Activated naive CD8-positive, alpha-beta T cell treated with anti-CD3 and anti-CD28 coated beads for 36 hours (primary cell): Measurements from ENCODE around the gene RB1. TPM values are rescaled to one million over a fixed set of nuclear protein-coding genes. Genes with fewer than 3 reads are reported as not detected.
A peak's percentile ranks its signal among the peaks of the same experiment; 100 is the strongest.

Experiments
- DNase-seq: peaks from one replicate; pipeline ENCODE4 v3.0.0; 2021
- H3K27ac Mint-ChIP-seq: one replicate; pipeline ENCODE4 v1.8.0; 2022; ENCODE audit warnings: mild to moderate bottlenecking, moderate library complexity, mixed read lengths
- H3K27me3 Mint-ChIP-seq: one replicate; pipeline ENCODE4 v1.8.0; 2022; ENCODE audit warnings: mild to moderate bottlenecking, mixed read lengths
- H3K36me3 Mint-ChIP-seq: one replicate; pipeline ENCODE4 v1.8.0; 2021; ENCODE audit warnings: mild to moderate bottlenecking, mixed read lengths
- H3K4me1 Mint-ChIP-seq: one replicate; pipeline ENCODE4 v1.8.0; 2021; ENCODE audit warnings: mixed read lengths
- H3K4me3 Mint-ChIP-seq: one replicate; pipeline ENCODE4 v1.8.0; 2022; ENCODE audit warnings: mild to moderate bottlenecking, moderate library complexity, mixed read lengths
- H3K9me3 Mint-ChIP-seq: one replicate; pipeline ENCODE4 v1.8.0; 2022; ENCODE audit warnings: mixed read lengths
- total RNA-seq, 2 experiments: library from RNA; stranded (reverse); gene quantifications; one replicate each; pipeline ENCODE4 v1.2.3, GENCODE V29; 2021

Gene RB1
- total RNA-seq, 2 experiments from 2014 or later: 33.0 to 33.7 TPM

DNA sequence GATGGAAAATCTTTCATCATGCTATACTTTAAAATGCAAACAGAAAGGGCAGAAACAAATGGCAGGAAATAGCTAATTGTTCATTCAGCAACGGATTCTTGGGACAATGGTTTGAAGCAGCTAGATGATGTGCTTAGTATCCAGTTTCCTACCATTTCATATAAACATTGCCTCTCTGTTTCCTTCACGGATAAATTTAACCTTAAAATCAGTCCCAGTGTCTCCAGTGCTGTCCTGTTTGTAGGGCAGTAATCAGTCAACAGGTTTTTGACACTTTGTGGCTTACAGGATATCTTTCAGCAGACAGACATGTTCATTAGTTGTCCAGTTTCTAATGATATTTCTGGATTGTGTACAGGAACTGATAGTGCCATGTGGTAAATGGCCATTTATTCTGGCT, 24.7 kb upstream of the RB1 start:
- no peaks in the 10 kb centered on the region for H3K9me3 Mint-ChIP-seq

DNA sequence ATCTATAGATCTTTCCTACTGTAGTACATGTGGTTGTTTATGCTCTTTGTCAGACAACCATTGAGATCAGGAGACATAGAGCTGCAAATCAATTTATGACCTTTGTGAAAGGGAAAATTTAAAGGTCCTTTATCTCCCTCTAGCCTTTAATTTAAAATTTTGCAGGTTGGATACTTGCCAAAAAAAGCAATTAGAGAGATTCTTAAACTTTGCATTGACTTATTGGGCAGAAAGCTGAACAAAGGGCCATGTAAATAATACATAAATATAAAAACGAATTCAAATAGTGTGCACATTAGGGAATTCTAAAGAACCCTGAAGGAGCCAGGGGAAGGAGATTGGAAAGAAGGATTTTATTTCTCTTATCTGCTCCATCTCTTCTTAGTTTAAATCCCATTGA, 22.0 kb upstream of the RB1 start:
- no peaks in the 10 kb centered on the region for H3K9me3 Mint-ChIP-seq
- no peaks in the 10 kb centered on the region for H3K4me1 Mint-ChIP-seq
- DNase-seq: no peak
- no peak overlapping the region for H3K4me3 Mint-ChIP-seq
- H3K36me3 Mint-ChIP-seq: no peaks in the 10 kb centered on the region
- no peak overlapping the region for H3K27ac Mint-ChIP-seq
- H3K27me3 Mint-ChIP-seq: no peaks in the 10 kb centered on the region

More for the DNA sequence above, 24.7 kb upstream of the RB1 start:
- no peaks in the 10 kb centered on the region for H3K27me3 Mint-ChIP-seq
- DNase-seq: no peak
- no peak overlapping the region for H3K27ac Mint-ChIP-seq
- H3K4me1 Mint-ChIP-seq: peaks cover 5% of the 10 kb centered on the region
- H3K36me3 Mint-ChIP-seq: no peaks in the 10 kb centered on the region
- no peak overlapping the region for H3K4me3 Mint-ChIP-seq

DNA sequence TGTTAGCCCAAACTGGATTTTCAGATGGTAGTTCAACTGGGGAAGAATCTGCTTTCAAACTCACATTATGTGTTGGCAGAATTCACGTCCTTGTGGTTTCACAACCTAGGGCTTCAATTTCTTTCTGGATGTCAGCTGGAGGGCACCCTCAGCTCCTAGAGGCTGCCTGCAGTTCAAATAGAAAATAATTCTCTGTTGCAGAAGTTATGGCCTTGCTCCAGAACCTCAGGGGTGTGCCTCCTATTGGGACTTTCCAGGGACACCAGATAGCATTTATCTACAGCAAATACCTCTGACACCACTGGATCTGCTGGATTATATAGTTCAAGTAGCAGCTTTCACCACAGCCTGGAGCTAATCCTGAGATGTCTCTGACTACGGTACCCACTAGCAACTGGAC, 11.8 kb upstream of the RB1 start:
- Mint-ChIP-seq H3K36me3 (no peaks in the 10 kb centered on the region), H3K27me3 (peaks cover 14% of the 10 kb centered on the region), H3K27ac (no peak overlapping the region), H3K9me3 (no peaks in the 10 kb centered on the region), H3K4me3 (no peak overlapping the region), H3K4me1 (peaks cover 6% of the 10 kb centered on the region)
- no peak for DNase-seq

DNA sequence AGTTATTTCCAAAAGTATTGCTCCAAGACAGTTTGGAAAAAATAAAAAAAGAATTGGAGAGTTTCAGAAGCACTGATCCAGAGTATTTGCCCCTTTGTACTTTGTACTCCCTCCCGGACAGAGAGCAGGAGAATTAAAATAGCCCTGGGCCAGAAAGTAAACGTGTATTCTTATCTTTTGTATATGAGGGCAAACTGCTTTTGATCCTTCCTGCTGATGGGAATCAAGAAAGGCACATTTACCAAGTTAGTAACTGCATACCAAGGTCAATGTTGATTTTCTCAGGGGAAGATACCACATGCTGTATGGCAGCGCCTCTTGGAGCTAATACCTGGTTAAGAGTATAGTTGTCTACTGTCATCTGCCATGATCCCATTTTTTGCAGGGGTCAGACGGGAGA, 10.9 kb upstream of the RB1 start:
- Mint-ChIP-seq H3K27ac (no peak overlapping the region), H3K36me3 (no peaks in the 10 kb centered on the region), H3K27me3 (peaks cover 14% of the 10 kb centered on the region), H3K9me3 (no peaks in the 10 kb centered on the region), H3K4me1 (peaks cover 7% of the 10 kb centered on the region), H3K4me3 (no peak overlapping the region)
- DNase-seq: no peak

DNA sequence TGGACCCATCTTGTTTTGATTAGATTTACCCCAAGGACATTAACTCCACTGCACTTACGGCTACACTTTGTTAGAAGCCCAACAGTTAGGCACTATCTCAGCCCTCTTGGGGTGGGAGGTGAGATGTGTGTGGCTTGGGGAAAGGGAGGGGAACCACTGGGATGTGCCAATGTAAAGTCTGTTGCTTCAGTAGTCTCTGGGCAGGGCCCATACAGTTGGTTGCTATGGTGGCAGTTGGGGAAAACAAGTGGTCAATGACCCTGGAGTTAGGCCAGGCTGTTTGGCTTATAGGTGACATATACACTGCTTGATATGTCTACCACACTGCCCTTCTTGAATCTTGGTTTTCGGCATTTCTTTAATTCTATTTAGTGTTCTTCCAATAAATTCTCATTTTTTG, 8.9 kb upstream of the RB1 start:
- no peak for DNase-seq
- no peaks in the 10 kb centered on the region for H3K36me3 Mint-ChIP-seq
- no peak overlapping the region for H3K27ac Mint-ChIP-seq
- H3K27me3 Mint-ChIP-seq: peaks cover 8% of the 10 kb centered on the region
- H3K4me1 Mint-ChIP-seq: peaks cover 7% of the 10 kb centered on the region
- H3K9me3 Mint-ChIP-seq: no peaks in the 10 kb centered on the region
- H3K4me3 Mint-ChIP-seq: no peak overlapping the region

DNA sequence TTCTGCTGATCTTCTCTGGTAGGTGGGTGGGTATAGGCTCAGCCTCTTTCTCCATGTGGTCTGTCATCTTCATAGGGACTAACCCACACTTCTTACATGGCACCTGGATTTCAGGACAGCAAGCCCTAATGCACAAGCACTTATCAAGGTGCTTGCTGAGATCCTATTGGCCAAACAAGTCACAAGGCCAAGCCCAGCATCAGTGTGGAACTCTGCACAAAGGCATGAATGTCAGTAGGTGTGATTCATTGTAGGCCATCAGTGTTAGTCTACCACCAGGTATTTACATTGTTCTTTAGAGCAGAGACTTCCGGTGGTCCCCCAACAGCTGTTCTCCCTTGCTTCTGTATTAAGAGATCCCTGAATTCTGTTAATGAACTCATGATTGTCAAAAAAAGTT, 8.3 kb upstream of the RB1 start:
- Mint-ChIP-seq H3K9me3 (no peaks in the 10 kb centered on the region), H3K4me3 (no peak overlapping the region), H3K27ac (no peak overlapping the region), H3K36me3 (no peaks in the 10 kb centered on the region), H3K4me1 (peaks cover 9% of the 10 kb centered on the region), H3K27me3 (peaks cover 2% of the 10 kb centered on the region)
- DNase-seq: no peak

DNA sequence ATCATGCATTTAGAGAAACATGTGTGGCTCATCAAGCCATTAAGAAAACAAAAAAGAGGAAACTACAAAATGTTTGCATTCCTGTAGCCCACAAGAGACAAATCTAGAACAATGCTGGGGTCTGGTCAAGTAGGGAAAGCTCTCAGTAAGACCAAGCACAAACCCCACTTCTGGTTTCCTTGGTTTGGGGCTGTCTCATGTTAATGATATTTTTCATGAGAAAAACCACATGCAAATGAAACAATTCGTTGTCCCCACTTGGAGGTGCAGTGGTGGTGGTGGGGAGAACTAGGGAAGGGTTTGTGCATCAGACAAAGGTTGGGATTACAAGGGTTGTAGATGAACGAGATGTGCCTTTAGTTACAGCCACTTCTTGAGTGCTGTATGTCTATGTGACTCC, 7.0 kb upstream of the RB1 start:
- no peak for DNase-seq
- no peak overlapping the region for H3K4me3 Mint-ChIP-seq
- peaks cover 9% of the 10 kb centered on the region for H3K4me1 Mint-ChIP-seq
- H3K9me3 Mint-ChIP-seq: no peaks in the 10 kb centered on the region
- H3K27me3 Mint-ChIP-seq: no peaks in the 10 kb centered on the region
- no peak overlapping the region for H3K27ac Mint-ChIP-seq
- H3K36me3 Mint-ChIP-seq: no peaks in the 10 kb centered on the region

DNA sequence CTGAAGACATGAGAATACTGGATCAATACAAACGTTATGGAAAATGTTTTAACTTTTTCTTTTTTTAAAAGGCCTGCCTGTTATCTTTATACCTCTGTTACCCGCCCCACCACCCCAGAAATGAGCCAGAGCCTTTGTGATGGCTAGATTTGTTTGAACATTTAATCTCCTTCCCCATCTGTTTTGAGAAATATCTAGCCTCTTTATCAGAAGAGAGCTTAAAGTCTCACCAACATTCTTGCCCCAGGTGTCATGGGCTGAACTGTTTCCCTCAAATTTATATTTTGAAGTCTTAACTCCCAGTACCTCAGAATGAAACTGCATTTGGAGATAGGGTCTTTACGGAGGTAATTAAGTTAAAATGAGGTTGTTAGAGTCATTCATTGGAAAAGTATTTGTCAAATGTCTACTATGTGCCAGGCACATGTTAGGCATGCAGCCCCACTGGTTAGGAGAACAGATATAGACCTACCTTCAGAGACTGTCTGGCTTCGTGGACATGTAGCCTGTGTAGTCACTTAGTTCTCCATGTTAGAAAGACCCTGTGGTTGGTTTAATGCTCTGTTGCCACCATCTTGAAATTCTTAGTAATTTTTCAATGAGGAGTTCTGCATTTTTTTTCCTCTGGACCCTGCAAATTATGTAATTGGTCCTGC, 6.3 kb upstream of the RB1 start:
- Mint-ChIP-seq H3K36me3 (peaks cover under 1% of the 10 kb centered on the region), H3K27me3 (no peaks in the 10 kb centered on the region), H3K4me3 (no peak overlapping the region), H3K9me3 (no peaks in the 10 kb centered on the region), H3K27ac (no peak overlapping the region), H3K4me1 (peaks cover 13% of the 10 kb centered on the region)
- DNase-seq: no peak

DNA sequence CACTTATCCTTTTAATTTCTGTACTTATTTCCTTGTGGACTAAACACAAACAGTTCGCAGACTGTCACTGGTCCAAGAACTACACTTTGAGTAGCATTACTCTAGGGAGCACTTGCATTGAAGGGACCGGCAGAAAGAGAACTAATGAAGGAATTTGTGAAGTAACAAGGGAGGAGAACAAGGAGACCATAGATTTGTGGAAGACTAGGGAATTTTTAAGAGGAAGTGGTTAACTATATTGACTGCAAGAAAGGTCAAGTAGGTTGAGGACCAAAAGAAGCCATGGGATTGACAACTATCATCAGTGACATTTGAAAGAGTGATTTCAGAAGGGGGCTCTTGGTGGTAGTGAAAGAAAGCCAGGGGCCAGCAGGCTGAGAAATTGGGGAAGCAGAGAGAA, 4.0 kb upstream of the RB1 start:
- H3K27me3 Mint-ChIP-seq: no peaks in the 10 kb centered on the region
- DNase-seq: no peak
- peaks cover 8% of the 10 kb centered on the region for H3K36me3 Mint-ChIP-seq
- no peak overlapping the region for H3K4me3 Mint-ChIP-seq
- peaks cover 19% of the 10 kb centered on the region for H3K4me1 Mint-ChIP-seq
- H3K9me3 Mint-ChIP-seq: no peaks in the 10 kb centered on the region
- H3K27ac Mint-ChIP-seq: no peak overlapping the region

DNA sequence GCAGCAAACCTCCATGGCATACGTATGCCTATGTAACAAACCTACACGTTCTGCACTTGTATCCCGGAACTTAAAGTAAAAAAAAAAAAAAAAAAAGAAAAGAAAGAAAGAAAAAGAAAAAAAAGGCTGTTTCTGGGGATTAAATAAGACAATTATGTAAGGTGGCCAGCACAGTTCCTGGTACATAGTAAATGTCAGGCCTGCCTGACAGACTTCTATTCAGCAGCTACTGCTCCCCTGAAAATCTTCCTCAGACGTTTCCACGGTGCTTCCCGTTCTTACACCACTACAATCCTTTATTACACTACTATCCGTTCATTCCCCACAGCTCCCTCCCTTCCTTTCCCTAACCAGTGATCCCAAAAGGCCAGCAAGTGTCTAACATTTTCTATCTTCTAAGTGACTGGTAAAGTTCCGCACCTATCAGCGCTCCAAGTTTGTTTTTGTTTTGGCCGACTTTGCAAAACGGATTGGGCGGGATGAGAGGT, 636 bp upstream of the RB1 start:
- peak overlapping the region; percentile 90 for H3K4me3 Mint-ChIP-seq
- H3K9me3 Mint-ChIP-seq: no peaks in the 10 kb centered on the region
- peaks cover 25% of the 10 kb centered on the region for H3K4me1 Mint-ChIP-seq
- H3K27ac Mint-ChIP-seq: peak overlapping the region; percentile 91
- no peaks in the 10 kb centered on the region for H3K27me3 Mint-ChIP-seq
- peaks cover 18% of the 10 kb centered on the region for H3K36me3 Mint-ChIP-seq
- DNase-seq: no peak

DNA sequence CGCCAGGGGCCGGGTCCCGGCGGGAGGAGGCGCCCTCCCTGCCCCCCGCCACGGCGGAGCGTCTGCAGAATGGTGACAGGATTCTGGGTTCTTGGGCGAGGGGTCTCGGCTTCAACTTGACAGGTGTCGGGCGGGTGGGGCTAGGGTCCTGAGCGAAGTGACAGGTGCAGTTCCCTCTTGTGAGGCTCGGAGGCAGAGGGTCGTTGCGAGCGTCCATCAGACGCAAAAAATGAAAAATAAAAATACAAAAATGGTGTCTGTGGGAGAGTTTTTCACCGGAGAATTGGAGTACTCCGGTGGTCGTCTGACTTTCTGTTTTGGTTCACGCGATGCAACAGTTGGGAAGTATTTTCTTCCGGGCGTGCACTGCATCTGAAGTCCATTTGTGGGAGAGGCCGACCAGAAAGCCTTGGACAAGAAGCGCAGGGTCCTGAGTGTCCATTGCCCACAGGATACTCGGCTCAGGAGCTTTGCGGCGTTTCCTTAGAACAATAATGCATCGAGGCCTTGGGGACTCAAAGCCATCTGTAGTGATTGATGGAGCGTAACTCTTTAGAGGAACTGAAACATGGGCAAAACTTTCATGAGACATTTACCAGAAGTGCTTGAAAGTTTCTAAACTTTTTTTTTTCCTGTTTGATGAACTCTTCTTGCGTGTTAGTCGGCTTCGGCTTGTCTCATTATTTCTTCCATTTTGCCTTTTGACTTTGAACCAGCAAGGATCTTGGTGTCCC, 759 bp downstream of the RB1 start:
- peaks cover 27% of the 10 kb centered on the region for H3K4me1 Mint-ChIP-seq
- H3K36me3 Mint-ChIP-seq: peaks cover 18% of the 10 kb centered on the region
- no peak for DNase-seq
- no peaks in the 10 kb centered on the region for H3K9me3 Mint-ChIP-seq
- no peaks in the 10 kb centered on the region for H3K27me3 Mint-ChIP-seq
- peak overlapping the region; percentile 98 for H3K27ac Mint-ChIP-seq
- peak overlapping the region; percentile 90 for H3K4me3 Mint-ChIP-seq

DNA sequence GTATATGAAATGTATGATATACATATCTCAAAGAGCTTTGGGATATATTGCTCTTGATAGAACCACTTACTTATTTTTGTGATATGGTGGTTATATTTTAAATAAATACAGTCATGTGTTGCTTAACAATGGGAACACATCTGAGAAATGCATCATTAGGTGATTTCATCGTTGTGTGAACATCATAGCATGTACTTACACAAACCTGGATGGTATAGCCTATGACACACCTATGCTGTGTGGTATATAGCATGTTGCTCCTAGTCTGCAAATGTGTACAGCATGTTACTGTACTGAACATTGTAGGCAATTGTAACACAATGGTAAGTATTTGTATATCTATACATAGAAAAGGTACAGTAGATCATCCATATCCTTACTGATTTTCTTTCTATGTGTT, 7.7 kb downstream of the RB1 start:
- Mint-ChIP-seq H3K4me3 (no peak overlapping the region), H3K27me3 (no peaks in the 10 kb centered on the region), H3K4me1 (peaks cover 30% of the 10 kb centered on the region), H3K36me3 (peaks cover 32% of the 10 kb centered on the region), H3K27ac (no peak overlapping the region), H3K9me3 (peaks cover 4% of the 10 kb centered on the region)
- no peak for DNase-seq

DNA sequence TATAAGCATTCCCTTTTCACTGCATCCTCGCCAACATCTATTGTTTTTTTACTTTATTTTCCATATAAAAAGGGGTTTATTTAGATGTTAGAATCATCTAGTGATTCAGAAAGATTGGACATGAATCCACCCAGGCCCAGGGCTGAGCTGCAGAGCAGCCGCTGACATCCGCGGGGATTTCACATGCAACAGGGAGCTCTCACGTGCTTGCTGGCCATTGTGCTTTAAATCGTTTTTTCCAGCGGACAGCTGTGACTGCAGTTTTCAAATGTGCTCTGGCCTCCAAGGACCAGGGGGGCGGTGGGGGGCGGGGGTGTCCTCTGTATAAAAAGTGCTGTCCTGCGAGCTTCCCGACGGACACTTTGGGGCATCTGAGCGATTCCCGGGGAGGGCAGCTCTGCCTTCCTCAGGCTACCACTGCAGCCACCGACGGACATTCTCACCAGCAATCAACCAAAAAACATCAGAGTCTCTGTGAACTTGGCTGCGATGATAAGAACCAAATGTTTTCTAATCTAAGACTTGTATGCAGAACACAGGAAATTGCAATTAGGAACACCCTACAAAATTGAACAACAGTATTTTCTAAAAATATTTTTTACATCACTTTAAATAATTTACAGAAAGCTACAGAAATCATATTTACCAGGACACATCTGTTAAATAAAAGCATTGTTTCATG, 12.6 kb downstream of the RB1 start:
- peaks cover 30% of the 10 kb centered on the region for H3K4me1 Mint-ChIP-seq
- H3K27ac Mint-ChIP-seq: peak overlapping the region; percentile 11
- no peak for DNase-seq
- H3K9me3 Mint-ChIP-seq: peaks cover 4% of the 10 kb centered on the region
- peaks cover 51% of the 10 kb centered on the region for H3K36me3 Mint-ChIP-seq
- H3K27me3 Mint-ChIP-seq: no peaks in the 10 kb centered on the region
- no peak overlapping the region for H3K4me3 Mint-ChIP-seq

DNA sequence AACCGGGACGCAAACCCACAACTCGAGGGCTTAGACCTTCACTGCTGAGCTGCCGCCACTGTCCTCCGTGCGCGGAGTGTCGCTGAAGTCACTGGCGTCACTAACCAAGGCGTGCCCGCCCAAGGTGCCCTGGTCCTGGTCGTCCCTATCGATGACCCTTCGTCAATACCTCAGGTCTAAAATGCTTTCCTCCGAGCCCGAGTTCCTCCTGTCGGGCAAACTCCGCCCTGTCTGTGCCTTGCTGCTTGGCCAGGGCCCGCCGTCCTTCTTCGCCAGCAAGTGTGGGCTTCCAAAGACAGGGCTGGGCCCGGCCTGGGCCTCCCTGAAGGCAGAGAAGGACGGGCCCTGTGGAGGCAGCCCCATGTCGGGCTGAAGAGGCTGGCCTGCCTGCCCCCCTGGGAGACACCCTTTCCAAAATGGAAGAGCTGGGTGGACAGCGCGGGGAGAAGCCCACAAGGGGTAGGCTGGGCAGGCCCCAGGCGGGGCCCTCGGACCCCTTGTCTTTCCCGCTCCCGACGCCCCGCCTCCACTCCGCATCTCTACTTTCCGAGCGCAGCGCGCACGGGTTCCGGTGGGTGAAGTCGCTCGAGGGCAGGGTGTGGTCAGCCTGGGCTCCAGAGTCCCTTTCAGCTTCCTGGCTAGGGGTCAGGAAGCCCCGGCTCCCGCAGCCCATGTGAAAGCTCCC, 13.4 kb downstream of the RB1 start:
- H3K27ac Mint-ChIP-seq: no peak overlapping the region
- no peak overlapping the region for H3K4me3 Mint-ChIP-seq
- H3K4me1 Mint-ChIP-seq: peaks cover 35% of the 10 kb centered on the region
- no peak for DNase-seq
- H3K36me3 Mint-ChIP-seq: peaks cover 58% of the 10 kb centered on the region
- peaks cover 9% of the 10 kb centered on the region for H3K9me3 Mint-ChIP-seq
- no peaks in the 10 kb centered on the region for H3K27me3 Mint-ChIP-seq
